ENCODE results near the gene HTR1D. TPM values are rescaled to one million over a fixed set of nuclear protein-coding genes. Genes with fewer than 3 reads are reported as not detected.
A peak's percentile ranks its signal among the peaks of the same experiment; 100 is the strongest.

HTR1D gene
- total RNA-seq, 2 donors from 2014 or later, result not detected

GRCh38 chr1:23187637-23188036 is 29.7 kb downstream of the HTR1D start:
- Mint-ChIP-seq H3K4me1 (ENCODE audit: low read depth in 2 of 2) (peaks cover 9 to 10% of the 10 kb centered on the region in 2 donors), H3K27ac (no peak overlapping the region), H3K9me3 (no peaks in the 10 kb centered on the region), H3K27me3 (peaks cover under 1 to 6% of the 10 kb centered on the region in 2 donors), H3K4me3 (no peak overlapping the region), H3K36me3 (no peaks in the 10 kb centered on the region)
- no peak for DNase-seq (ENCODE audit: low spot score)
- peak in 1 of 2 donors; percentile 12 for ATAC-seq

- DNase-seq (ENCODE audit: low spot score), result no peak
- Mint-ChIP-seq H3K27me3 (no peaks in the 10 kb centered on the region), H3K4me1 (ENCODE audit: low read depth in 2 of 2) (peaks cover 9 to 10% of the 10 kb centered on the region in 2 donors), H3K9me3 (no peaks in the 10 kb centered on the region), H3K27ac (no peak overlapping the region), H3K36me3 (no peaks in the 10 kb centered on the region), H3K4me3 (no peak overlapping the region)
- ATAC-seq, result no peak
Observed at GRCh38 chr1:23185381-23185780, 31.9 kb downstream of the HTR1D start.

GRCh38 chr1:23184212-23184934 is 32.9 kb downstream of the HTR1D start:
- Mint-ChIP-seq H3K4me1 (ENCODE audit: low read depth in 2 of 2) (peaks cover 9 to 10% of the 10 kb centered on the region in 2 donors), H3K36me3 (no peaks in the 10 kb centered on the region), H3K27ac (peak overlapping the region in 1 of 2 donors; percentile 89), H3K9me3 (no peaks in the 10 kb centered on the region), H3K4me3 (peak overlapping the region; percentile 51), H3K27me3 (no peaks in the 10 kb centered on the region)
- no peak for DNase-seq (ENCODE audit: low spot score)
- ATAC-seq, result no peak

- Mint-ChIP-seq H3K4me3 (no peak overlapping the region), H3K4me1 (ENCODE audit: low read depth in 2 of 2) (peaks cover 11 to 26% of the 10 kb centered on the region in 2 donors), H3K27ac (no peak overlapping the region), H3K36me3 (no peaks in the 10 kb centered on the region), H3K27me3 (no peaks in the 10 kb centered on the region), H3K9me3 (no peaks in the 10 kb centered on the region)
- ATAC-seq (no peak), DNase-seq (ENCODE audit: low spot score) (no peak)
Observed at GRCh38 chr1:23179862-23180261, 37.4 kb downstream of the HTR1D start.

GRCh38 chr1:23178950-23179349 is 38.4 kb downstream of the HTR1D start:
- Mint-ChIP-seq H3K27me3 (no peaks in the 10 kb centered on the region), H3K4me1 (ENCODE audit: low read depth in 2 of 2) (peaks cover 13 to 25% of the 10 kb centered on the region in 2 donors), H3K36me3 (no peaks in the 10 kb centered on the region), H3K9me3 (no peaks in the 10 kb centered on the region), H3K4me3 (peak overlapping the region; percentile 58), H3K27ac (no peak overlapping the region)
- DNase-seq (ENCODE audit: low spot score), result no peak
- ATAC-seq, result no peak

GRCh38 chr1:23178414-23178813 is 38.9 kb downstream of the HTR1D start:
- Mint-ChIP-seq H3K27me3 (no peaks in the 10 kb centered on the region), H3K4me1 (ENCODE audit: low read depth in 2 of 2) (peaks cover 9 to 22% of the 10 kb centered on the region in 2 donors), H3K9me3 (no peaks in the 10 kb centered on the region), H3K4me3 (peak overlapping the region; percentile 58), H3K27ac (no peak overlapping the region), H3K36me3 (no peaks in the 10 kb centered on the region)
- ATAC-seq (no peak), DNase-seq (ENCODE audit: low spot score) (no peak)

GRCh38 chr1:23177438-23178380 is 39.6 kb downstream of the HTR1D start:
- Mint-ChIP-seq H3K27me3 (no peaks in the 10 kb centered on the region), H3K36me3 (no peaks in the 10 kb centered on the region), H3K27ac (peak overlapping the region in 1 of 2 donors; percentile 39), H3K4me3 (peak overlapping the region; percentile 66), H3K9me3 (no peaks in the 10 kb centered on the region), H3K4me1 (ENCODE audit: low read depth in 2 of 2) (peaks cover 9 to 22% of the 10 kb centered on the region in 2 donors)
- peak; percentile 76 for DNase-seq (ENCODE audit: low spot score)
- peak; percentile 85 to 89 for ATAC-seq

- Mint-ChIP-seq H3K4me1 (ENCODE audit: low read depth in 2 of 2) (peaks cover 9 to 22% of the 10 kb centered on the region in 2 donors), H3K9me3 (no peaks in the 10 kb centered on the region), H3K27me3 (no peaks in the 10 kb centered on the region), H3K36me3 (no peaks in the 10 kb centered on the region), H3K4me3 (peak overlapping the region; percentile 66), H3K27ac (peak overlapping the region in 1 of 2 donors; percentile 39)
- DNase-seq (ENCODE audit: low spot score) (no peak), ATAC-seq (no peak)
Observed at GRCh38 chr1:23177031-23177430, 40.3 kb downstream of the HTR1D start.

- Mint-ChIP-seq H3K4me3 (no peak overlapping the region), H3K9me3 (no peaks in the 10 kb centered on the region), H3K27ac (peak overlapping the region in 1 of 2 donors; percentile 13), H3K4me1 (ENCODE audit: low read depth in 2 of 2) (peaks cover 16 to 28% of the 10 kb centered on the region in 2 donors), H3K36me3 (no peaks in the 10 kb centered on the region), H3K27me3 (no peaks in the 10 kb centered on the region)
- no peak for DNase-seq (ENCODE audit: low spot score)
- ATAC-seq, result peak; percentile 54 to 65
Observed at GRCh38 chr1:23174426-23175110, 42.7 kb downstream of the HTR1D start.

- DNase-seq (ENCODE audit: low spot score) (no peak), ATAC-seq (no peak)
- no peak overlapping the region for H3K4me3 Mint-ChIP-seq
- H3K9me3 Mint-ChIP-seq, result no peaks in the 10 kb centered on the region
- no peaks in the 10 kb centered on the region for H3K36me3 Mint-ChIP-seq
- no peak overlapping the region for H3K27ac Mint-ChIP-seq
- no peaks in the 10 kb centered on the region for H3K27me3 Mint-ChIP-seq
- peaks cover 22 to 27% of the 10 kb centered on the region in 2 donors for H3K4me1 Mint-ChIP-seq (ENCODE audit: low read depth in 2 of 2)
Observed at GRCh38 chr1:23171181-23171755, 46.0 kb downstream of the HTR1D start.

- Mint-ChIP-seq H3K27ac (peak overlapping the region in 1 of 2 donors; percentile 4), H3K36me3 (no peaks in the 10 kb centered on the region), H3K4me3 (peak overlapping the region; percentile 96), H3K4me1 (ENCODE audit: low read depth in 2 of 2) (peaks cover 27 to 36% of the 10 kb centered on the region in 2 donors), H3K9me3 (no peaks in the 10 kb centered on the region), H3K27me3 (no peaks in the 10 kb centered on the region)
- no peak for ATAC-seq
- no peak for DNase-seq (ENCODE audit: low spot score)
Observed at GRCh38 chr1:23169727-23170335, 47.5 kb downstream of the HTR1D start.

- no peak for ATAC-seq
- H3K4me1 Mint-ChIP-seq (ENCODE audit: low read depth in 2 of 2), result peaks cover 21 to 31% of the 10 kb centered on the region in 2 donors
- H3K9me3 Mint-ChIP-seq, result no peaks in the 10 kb centered on the region
- DNase-seq (ENCODE audit: low spot score), result no peak
- no peaks in the 10 kb centered on the region for H3K27me3 Mint-ChIP-seq
- peak overlapping the region; percentile 96 for H3K4me3 Mint-ChIP-seq
- H3K27ac Mint-ChIP-seq, result peak overlapping the region; percentile 64 to 89
- no peaks in the 10 kb centered on the region for H3K36me3 Mint-ChIP-seq
Observed at GRCh38 chr1:23169195-23169575, 48.1 kb downstream of the HTR1D start.

All from natural killer cell treated with Interleukin-12 subunit alpha and Interleukin-12 subunit beta and Interleukin-15 and Interleukin-18, amount 100 ng/mL, for 72 hours (primary cell).